GM12873 (cell line): Measurements from ENCODE around the gene SFI1.
A peak's percentile ranks its signal among the peaks of the same experiment; 100 is the strongest.

ENCODE experiments used
- TF ChIP-seq, protein P1 (sequence below): IDR thresholded peaks from 2 replicates; pipeline ENCODE4 v1.5.1; 2012; ENCODE audit warnings: low read depth, mild to moderate bottlenecking, moderate library complexity, low read length, control low read depth; ENCODE audit not compliant: insufficient read depth; ENCODE audit errors: missing control alignments

The SFI1 gene

DNA sequence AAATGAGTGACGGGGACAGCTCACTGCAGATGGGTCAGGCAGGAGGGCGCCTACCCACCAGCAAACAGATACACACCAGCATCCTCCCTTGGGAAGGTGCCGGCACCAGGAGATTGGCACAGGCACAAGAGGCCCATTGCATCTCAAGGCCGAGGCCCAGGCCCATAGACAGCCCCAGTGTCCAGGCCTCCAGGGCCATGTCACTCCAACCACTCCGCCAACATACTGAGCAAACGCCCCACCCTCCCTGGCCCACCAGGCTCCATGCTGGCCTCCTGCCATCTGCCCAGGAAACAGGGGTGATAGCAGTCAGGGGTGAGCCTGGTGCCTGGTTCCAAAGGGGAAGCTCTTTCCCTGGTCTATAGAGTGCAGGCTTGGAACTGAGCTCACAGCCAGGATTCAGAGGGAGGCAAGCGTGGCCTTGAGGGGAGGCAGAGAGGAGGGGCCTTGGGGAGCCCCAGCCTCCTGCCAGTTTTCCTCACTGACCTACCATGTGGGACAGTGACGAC lies 130.9 kb downstream of the SFI1 start:
- TF ChIP-seq, protein P1, sequence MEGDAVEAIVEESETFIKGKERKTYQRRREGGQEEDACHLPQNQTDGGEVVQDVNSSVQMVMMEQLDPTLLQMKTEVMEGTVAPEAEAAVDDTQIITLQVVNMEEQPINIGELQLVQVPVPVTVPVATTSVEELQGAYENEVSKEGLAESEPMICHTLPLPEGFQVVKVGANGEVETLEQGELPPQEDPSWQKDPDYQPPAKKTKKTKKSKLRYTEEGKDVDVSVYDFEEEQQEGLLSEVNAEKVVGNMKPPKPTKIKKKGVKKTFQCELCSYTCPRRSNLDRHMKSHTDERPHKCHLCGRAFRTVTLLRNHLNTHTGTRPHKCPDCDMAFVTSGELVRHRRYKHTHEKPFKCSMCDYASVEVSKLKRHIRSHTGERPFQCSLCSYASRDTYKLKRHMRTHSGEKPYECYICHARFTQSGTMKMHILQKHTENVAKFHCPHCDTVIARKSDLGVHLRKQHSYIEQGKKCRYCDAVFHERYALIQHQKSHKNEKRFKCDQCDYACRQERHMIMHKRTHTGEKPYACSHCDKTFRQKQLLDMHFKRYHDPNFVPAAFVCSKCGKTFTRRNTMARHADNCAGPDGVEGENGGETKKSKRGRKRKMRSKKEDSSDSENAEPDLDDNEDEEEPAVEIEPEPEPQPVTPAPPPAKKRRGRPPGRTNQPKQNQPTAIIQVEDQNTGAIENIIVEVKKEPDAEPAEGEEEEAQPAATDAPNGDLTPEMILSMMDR: no peak

DNA sequence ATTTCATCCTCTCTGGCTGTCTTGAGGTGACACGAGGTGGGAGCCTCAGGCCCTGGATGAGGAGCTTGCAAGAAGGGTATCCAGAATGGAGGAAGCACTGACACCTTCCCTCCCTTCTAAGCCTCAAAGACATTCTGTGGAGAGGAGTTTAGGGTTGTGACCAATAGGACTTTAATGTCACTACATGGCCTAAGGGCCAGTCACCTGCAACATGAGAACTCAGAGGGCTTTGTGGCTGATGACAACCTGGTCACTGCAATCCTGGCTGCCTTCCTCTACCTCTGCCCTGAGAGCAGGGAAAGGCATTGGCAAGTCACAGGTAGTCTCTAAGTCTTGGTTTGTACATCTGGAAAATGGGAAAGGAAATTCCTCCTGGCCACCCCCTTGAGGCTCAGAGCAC lies 132.0 kb downstream of the SFI1 start:
- TF ChIP-seq, protein P1: no peak

DNA sequence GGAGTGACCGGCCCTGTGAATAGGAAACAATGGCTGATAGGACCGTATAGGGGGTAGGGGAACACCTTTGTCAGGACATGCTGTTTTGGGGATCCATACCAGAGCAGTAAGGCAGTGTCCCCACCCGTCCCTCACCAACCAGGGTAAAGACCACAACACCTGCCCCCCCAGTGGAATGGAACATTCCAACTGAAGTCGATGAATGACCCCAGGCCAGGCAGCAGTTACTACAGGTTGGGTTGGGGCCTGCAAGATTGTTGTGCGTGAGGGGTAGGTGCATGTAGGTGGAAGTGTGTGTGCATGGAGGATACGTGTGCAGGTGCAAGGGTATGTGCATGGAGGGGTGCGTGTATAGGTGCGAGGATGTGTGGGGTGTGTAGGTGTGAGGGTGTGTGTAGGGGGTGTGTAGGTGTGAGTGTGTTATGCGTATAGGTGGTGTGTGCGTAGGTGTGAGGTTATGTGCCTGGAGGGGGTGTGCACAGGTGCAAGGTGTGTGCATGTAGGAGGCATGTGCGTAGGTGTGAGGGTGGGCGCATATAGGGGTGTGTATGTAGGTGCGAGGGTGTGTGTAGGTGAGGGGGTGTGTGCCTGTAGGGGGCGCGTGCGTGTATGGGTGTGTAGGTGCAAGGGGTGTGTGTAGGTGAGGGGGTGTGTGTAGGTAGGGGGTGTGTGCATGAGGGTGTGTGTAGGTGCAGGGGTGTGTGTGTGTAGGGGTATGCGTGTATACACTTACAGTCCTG lies 132.8 kb downstream of the SFI1 start:
- TF ChIP-seq, protein P1: peak; percentile 41

DNA sequence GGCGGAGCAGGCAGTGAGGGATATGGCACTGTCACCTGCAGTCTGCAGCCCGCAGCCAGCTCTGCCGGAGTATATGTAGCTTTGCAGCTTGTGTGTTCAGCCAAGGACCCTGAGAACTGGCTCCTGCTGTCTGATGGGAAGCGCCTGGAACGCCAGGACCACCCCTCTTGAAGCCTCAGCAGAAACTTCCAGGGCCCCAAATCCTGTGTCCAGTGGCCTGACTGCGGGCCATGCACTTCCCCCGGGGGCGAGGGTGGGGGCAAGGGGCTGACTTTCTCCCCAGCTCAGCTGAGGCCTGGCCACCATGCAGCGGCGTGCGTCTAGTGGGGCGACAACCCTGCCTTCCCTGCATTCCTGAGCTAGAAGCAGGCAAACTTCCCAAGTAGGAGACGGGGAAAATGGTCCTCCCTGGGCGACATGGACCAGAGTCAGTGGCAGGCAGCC lies 133.4 kb downstream of the SFI1 start:
- TF ChIP-seq, protein P1: no peak

DNA sequence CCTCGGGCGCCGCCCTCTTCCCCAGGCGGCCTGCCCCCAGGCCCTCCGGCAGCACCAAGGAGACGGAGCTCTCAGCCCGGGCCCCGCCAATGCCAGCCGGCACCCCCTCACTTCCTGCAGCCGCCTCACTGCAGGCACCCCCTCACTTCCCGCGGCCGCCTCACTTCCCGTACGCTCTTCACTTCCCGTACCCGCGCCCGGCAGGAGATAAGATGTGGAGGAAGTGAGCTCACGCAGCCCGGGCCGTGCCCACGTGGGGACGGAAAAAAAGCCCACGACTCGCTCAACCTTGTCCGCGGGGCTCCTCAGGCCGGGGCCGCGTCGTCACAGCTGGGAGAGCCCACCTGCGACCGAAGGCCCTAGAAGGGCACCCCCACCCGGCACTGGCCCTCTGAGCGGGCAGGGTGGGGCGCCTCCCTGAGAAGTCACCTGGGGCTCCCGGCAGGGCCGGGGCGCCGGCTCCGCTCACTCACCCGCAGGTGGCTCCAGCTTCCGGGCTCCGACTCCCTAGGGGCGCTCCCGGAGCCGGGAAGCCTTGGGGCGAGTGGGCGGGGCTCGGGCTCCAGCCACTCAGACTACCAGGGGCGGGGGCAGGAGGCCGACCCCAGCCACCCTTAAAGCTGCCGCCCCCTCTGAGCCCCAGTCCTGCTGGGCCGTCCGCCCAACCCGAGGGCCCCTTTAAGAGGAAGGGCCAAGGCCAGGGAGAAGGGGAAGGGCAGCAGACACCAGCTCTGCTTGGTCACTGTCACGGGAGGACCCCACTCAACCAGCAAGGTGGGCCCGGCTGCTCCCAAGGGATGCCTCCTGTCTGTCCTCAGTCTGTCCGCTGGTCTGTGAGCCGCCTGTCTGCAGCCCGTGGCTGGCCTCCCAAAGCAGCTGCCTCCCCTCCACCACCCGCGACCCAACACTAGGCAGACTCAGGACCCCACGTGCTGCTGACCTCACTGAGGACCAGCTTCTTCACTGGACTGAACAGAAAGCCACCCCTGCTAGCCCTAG lies 134.3 kb downstream of the SFI1 start:
- TF ChIP-seq, protein P1: no peak

DNA sequence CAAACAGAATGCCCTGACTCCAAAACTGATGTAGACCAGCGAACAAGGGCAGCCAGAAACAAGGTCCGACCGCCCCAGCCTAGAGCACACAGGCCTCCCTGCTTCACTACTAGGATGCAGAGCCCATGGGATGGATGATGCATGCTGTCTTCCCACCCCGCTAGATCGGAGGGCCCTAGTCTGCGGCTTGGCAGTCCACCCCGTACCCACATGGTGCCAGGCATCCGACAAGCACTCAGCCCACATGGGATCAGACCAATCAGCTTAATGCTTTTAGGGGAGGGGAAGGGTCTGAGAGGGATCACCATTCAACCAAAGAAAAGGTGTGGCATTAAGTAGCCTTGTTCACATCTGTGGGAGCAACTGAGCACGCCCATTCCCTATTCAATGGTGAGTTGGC lies 135.1 kb downstream of the SFI1 start:
- TF ChIP-seq, protein P1: no peak
